GM12874 (cell line): ENCODE results near the gene EPHA8.

Experiments used
- TF ChIP-seq, protein P1 (sequence below): IDR thresholded peaks from 2 replicates; pipeline ENCODE4 v1.5.1; 2011; ENCODE audit warnings: low read depth, mild to moderate bottlenecking, control low read depth, low read length, moderate library complexity; ENCODE audit not compliant: insufficient read depth

EPHA8 gene

DNA sequence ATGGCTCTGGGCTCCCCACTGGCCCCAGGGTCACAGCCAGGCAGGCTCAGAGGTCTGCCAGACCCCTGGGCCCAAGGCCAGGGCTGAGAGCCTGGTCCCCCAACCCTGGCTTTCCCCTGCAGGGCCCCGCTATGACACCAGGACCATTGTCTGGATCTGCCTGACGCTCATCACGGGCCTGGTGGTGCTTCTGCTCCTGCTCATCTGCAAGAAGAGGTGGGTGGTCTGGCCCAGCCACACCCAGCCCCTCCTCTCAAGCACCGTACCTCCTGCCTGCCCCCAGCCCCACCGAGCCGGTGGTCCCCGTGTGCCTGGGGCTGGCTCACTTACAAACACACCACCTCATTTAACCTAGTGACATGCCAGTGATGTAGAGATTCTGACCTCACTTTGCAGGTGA lies 31.8 kb downstream of the EPHA8 start:
- TF ChIP-seq, protein P1, sequence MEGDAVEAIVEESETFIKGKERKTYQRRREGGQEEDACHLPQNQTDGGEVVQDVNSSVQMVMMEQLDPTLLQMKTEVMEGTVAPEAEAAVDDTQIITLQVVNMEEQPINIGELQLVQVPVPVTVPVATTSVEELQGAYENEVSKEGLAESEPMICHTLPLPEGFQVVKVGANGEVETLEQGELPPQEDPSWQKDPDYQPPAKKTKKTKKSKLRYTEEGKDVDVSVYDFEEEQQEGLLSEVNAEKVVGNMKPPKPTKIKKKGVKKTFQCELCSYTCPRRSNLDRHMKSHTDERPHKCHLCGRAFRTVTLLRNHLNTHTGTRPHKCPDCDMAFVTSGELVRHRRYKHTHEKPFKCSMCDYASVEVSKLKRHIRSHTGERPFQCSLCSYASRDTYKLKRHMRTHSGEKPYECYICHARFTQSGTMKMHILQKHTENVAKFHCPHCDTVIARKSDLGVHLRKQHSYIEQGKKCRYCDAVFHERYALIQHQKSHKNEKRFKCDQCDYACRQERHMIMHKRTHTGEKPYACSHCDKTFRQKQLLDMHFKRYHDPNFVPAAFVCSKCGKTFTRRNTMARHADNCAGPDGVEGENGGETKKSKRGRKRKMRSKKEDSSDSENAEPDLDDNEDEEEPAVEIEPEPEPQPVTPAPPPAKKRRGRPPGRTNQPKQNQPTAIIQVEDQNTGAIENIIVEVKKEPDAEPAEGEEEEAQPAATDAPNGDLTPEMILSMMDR = no peak

DNA sequence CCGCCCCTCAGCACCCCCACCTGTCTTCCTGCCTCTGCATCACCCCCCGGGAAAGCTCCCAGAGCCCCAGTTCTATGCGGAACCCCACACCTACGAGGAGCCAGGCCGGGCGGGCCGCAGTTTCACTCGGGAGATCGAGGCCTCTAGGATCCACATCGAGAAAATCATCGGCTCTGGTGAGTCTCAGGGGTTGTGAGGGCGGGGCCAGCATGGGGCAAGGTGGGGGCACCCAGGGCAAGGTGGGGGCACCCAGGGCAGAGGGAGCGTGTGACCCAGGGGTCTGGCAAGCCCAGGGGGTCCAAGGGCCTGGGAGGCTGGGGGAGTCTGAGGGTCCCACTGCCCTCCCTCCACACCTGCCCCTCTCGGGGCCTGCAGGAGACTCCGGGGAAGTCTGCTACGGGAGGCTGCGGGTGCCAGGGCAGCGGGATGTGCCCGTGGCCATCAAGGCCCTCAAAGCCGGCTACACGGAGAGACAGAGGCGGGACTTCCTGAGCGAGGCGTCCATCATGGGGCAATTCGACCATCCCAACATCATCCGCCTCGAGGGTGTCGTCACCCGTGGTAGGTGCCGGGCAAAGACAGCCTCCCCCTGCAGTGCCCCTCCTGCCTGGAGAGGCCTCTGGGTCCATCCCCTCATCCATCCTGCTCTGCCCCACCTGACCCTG lies 34.1 kb downstream of the EPHA8 start:
- TF ChIP-seq, protein P1 = no peak

DNA sequence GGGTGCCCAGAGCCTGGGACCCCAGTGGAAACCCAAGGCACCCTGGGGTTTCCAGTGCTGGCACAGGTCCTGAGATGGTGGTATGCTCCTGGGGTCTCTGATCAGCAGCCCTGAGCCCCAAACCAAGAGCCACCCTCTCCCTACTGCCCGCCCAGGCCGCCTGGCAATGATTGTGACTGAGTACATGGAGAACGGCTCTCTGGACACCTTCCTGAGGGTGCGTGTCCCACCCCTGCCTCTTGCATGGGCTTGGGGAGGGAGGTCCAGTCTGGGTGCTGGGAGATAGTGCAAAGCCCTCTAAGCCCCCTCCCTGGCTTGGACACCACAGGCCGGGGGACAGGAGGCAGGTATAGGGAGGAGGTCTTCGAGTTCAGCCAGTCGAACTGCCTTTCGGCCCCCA lies 34.7 kb downstream of the EPHA8 start:
- TF ChIP-seq, protein P1 = no peak

DNA sequence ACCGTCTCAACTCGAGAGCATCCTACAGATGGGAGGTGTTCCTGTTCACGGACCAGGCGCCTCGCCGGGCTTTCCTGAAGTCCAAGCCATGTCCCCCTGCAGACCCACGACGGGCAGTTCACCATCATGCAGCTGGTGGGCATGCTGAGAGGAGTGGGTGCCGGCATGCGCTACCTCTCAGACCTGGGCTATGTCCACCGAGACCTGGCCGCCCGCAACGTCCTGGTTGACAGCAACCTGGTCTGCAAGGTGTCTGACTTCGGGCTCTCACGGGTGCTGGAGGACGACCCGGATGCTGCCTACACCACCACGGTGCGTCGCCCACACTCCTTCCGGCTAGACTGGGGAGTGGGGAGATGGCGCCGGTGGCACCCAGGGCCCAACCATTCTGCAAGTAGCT lies 35.4 kb downstream of the EPHA8 start:
- TF ChIP-seq, protein P1 = no peak

DNA sequence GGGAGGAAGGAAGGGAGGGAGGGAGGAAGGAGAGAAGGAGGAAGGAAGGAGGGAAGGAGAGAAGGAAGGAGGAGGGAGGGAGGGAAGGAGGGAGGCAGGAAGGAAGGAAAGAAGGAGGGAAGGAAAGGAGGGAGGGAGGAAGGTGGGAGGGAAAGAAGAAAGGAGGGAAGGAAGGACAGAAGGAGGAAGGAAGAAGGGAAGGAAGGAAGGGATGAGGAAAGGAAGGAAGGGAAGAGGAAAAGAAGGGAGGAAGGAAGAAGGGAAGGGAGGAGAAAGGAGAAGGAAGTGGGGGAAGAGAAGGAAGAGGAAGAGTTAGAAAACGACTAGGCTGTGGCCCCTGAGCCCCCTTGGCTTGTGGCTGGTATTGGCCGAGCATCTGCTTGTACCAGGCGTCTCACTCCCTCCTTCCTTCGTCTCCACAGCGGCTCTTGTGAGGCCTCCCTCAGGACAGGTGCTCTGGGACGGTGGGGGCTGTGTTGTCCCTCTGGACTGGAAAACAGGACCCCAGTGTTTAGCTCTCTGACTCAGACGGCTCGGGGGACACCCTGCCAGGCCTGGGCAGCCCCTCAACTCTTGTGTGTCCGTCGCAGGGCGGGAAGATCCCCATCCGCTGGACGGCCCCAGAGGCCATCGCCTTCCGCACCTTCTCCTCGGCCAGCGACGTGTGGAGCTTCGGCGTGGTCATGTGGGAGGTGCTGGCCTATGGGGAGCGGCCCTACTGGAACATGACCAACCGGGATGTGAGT lies 37.0 kb downstream of the EPHA8 start:
- TF ChIP-seq, protein P1 = no peak

DNA sequence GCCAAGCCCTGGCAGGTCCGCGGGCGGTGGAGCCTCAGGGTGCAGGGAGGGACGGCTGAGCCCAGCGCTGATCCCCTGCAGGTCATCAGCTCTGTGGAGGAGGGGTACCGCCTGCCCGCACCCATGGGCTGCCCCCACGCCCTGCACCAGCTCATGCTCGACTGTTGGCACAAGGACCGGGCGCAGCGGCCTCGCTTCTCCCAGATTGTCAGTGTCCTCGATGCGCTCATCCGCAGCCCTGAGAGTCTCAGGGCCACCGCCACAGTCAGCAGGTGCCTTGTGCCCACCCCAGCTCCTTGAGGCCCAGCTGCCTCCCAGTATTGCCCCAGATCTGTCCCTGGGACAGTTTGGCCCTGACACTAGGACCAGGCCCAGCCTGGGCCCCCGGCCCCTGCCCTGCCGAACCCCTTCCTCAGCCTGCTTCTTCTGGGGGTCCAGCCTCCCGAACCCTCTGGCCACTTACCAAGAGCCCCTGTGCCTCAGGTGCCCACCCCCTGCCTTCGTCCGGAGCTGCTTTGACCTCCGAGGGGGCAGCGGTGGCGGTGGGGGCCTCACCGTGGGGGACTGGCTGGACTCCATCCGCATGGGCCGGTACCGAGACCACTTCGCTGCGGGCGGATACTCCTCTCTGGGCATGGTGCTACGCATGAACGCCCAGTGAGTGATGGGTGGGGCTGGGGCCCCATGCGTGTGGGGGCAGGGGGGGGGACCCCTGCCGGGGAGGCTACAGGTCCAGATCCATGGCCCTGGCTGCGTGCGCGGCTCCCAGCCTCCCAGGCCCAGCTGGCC lies 37.7 kb downstream of the EPHA8 start:
- TF ChIP-seq, protein P1 = no peak

DNA sequence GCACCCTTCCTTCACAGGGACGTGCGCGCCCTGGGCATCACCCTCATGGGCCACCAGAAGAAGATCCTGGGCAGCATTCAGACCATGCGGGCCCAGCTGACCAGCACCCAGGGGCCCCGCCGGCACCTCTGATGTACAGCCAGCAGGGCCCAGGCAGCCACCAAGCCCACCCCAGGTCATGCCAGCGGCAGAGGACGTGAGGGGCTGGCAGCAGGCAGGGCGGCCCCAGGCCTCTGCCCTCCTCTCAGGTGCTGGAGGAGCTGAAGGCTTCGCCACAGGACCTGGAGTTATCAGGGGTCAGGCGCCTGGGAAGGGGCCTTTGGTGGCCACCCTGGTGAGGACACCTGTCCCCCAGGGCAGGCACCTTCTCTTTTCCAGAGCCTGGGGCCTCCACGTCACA lies 38.3 kb downstream of the EPHA8 start:
- TF ChIP-seq, protein P1 = no peak
